GM13976 (cell line): ENCODE data around the gene ZNF888.
"Not testable (repeated sequence)": the region's sequence is repeated elsewhere in the genome, so short reads cannot be mapped to it uniquely, and the experiment has no call there.

Experiments
- DNase-seq: peaks from one replicate; pipeline ENCODE4 v3.0.0; 2012; ENCODE audit warnings: low spot score
- in situ Hi-C: fragments of 300-500 bp; cut with MboI; formaldehyde crosslinking; loops from one replicate; pipeline ENCODE4 v1.12.0; 2022; ENCODE audit warnings: low sequenced_read_pairs, mixed read lengths, inconsistent platforms; ENCODE audit not compliant: unreplicated experiment
- TF ChIP-seq, protein P1 (sequence below): IDR thresholded peaks from 2 replicates; pipeline ENCODE4 v1.5.1; 2012; ENCODE audit warnings: borderline replicate concordance, mild to moderate bottlenecking; ENCODE audit not compliant: insufficient read depth; ENCODE audit errors: extremely low read depth, missing control alignments, control extremely low read depth

The ZNF888 gene

DNA sequence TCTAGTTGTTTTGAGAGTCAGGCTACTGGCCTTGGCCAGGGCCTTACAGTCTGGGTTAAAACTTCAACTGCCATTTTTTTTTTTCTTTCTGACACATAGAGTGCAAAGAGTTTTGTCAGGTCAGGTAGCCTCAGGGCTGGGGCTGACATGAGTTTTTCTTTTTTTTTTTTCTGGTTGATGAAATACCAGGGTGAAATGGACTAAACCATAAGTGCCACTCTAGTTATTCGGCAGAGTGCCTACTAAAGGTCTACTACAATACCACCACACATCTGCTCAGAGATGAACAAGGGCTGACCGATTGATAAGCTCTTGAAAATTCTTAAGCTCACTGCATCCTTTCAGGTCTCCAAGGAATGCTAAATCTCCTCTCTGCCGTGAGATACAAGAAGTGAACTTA, 21.4 kb downstream of the ZNF888 start:
- TF ChIP-seq, protein P1, sequence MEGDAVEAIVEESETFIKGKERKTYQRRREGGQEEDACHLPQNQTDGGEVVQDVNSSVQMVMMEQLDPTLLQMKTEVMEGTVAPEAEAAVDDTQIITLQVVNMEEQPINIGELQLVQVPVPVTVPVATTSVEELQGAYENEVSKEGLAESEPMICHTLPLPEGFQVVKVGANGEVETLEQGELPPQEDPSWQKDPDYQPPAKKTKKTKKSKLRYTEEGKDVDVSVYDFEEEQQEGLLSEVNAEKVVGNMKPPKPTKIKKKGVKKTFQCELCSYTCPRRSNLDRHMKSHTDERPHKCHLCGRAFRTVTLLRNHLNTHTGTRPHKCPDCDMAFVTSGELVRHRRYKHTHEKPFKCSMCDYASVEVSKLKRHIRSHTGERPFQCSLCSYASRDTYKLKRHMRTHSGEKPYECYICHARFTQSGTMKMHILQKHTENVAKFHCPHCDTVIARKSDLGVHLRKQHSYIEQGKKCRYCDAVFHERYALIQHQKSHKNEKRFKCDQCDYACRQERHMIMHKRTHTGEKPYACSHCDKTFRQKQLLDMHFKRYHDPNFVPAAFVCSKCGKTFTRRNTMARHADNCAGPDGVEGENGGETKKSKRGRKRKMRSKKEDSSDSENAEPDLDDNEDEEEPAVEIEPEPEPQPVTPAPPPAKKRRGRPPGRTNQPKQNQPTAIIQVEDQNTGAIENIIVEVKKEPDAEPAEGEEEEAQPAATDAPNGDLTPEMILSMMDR, result no peak
- DNase-seq, result no peak
- in situ Hi-C loops, result no loop called here

DNA sequence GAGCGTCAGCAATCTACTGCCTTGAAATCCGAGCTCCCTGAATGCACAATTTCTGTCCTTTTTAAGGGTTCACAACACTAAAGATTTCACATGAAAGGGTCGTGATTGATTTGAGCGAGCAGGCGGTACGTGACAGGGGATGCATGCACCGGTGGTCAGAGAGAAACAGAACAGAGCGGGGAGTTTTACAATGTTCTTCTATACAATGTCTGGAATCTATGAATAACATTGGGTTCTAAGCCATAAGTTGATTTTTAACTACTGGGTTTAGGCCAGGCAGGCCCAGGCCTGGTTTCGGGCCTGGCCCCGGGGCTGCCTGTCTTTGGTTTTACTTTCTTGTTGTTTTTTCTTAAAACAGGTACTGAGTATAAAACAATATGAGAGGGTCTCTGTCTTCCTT, 24.6 kb downstream of the ZNF888 start:
- in situ Hi-C loops, DNase-seq: not testable (repeated sequence)

- in situ Hi-C loops, result no loop called here
- DNase-seq, result no peak
- TF ChIP-seq, protein P1, result no peak
Measured at GRCh38 chr19:52898101-52898500, 25.1 kb downstream of the ZNF888 start.

DNA sequence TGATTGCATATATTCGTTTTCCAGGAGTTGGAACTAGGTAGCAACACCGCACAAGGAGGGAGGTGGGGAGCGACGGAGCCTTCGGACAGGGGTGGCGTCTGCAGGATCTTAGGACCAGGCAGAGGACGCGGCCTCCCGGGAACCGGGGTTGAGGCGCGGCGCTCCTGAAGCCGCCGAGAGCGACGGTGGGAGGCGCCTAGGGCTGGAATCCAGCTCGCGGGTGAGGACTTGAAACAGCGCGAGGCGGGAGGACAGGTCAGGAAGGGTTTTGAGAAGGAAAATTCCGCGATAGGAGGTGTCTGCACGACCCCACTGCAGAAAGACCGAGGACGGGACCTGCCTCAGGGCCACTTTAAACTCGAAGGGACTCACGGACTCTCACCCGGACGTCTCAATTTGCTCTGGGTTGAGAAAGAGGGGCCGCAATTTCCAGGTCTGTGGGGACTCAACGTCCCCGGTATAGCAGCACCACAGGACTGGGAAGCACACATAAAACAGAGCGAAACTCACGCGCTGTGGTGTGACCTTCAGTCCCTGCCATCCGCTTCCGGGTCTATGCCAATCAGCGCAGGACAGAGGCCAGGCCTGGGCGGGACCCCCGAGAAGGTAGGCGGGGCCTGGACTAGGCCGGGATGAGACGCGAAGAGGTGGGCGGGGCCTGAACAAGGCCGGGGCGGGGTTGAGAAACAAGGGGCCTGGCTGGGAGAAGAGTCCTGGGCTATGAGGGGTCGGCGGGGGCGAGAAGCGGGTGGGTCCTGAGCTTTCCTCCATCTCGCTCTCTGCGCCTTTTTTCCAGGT, 25.9 kb downstream of the ZNF888 start, which contains the start of gene ZNF320:
Gene ZNF320, minus strand, starts transcription at position 498 of the 798 bp plus-strand sequence. CDS start 7,380 bp downstream, outside the sequence.
- DNase-seq, result peak; percentile 96
- in situ Hi-C loops, result no loop called here
- TF ChIP-seq, protein P1, result no peak

DNA sequence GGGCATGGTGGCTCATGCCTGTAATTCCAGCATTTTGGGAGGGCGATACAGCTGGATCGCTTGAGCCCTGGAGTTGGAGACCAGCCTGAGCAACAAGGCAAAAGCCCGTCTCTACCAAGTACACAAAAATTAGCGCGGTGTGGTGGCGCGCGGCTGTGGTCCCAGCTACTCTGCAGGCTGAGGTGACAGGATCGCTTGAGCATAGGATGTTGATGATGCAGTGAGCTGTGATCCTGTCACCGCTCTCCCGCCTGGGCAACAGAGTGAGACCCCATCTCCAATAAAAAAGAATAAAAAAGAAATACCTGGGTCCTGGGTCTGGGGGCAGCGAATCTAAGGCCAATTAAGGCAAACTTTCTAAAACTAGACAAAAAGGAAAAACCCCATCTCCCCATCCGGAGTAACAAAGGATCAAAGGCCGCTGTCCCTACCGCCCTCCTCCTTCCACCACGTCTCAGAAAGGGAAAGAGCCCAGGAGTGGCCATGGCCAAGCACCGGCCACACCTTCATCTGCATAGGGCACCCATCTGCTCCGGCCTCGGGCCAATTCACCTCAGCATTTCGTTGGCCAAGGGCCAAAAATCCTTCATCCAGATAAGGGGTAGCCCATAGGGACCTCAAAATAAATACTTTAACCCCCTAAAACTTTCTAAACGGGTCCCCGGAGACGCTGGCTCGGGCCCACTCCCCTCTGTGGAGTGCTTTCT, 26.6 kb downstream of the ZNF888 start:
- TF ChIP-seq, protein P1, result no peak
- in situ Hi-C loops, result no loop called here
- DNase-seq, result peak; percentile 43

DNA sequence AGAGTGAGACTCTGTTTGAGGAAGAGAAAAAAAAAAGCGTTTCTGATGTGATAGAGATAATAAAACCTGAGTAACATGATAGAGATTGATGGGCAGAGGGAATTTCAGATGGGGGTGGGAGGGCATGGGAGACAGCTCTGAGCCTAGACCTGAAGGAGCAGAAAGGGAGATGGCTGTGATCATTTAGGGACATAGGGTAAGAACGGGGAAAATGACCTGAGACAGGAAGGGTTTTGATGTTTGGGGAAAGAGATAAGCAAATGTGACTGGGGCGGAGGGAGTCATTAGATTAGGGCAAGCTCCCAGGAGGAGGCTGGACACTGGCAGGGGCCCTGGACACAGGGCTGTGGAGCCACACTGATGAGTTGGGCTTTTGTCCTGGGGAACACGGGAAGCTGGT, 31.9 kb downstream of the ZNF888 start:
- in situ Hi-C loops, result no loop called here
- TF ChIP-seq, protein P1, result no peak
- DNase-seq, result no peak

DNA sequence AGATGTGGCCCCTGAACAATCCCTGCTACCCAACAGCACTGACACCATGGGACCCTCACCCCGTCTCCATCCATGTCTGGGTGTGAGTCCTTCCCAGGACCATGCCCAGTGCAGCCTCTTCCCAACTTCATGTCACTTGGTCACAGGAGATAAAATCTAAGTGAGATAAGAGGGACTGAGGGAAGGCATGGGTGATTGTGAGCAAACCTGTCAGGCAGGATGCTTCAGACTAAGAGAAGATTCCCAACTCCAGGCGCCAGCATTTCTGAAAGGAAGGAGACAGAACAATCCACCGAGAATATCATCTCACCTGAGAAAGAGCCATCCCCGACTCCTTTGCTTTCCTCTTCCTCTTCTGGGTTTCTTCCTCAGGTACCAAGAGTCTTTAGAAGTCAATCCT, 33.3 kb downstream of the ZNF888 start:
- no peak for DNase-seq
- in situ Hi-C loops, result no loop called here
- TF ChIP-seq, protein P1, result no peak
